Peyer's patch (tissue), 4 donors: ENCODE measurements around the gene BDKRB2.

Source experiments
- CTCF ChIP-seq, 6 experiments: fragments of 450-650 bp in 4 of 6; fragments of 200-600 bp in 2 of 6; sonication (generic) in 1 of 6; IDR thresholded peaks; one replicate each; pipeline ENCODE4 v1.5.1; 2017 to 2019; ENCODE audit warnings: antibody characterized with exemption in 6 of 6, mild to moderate bottlenecking in 3 of 6, moderate library complexity in 1 of 6
- POLR2A ChIP-seq, 2 donors: fragments of 450-650 bp; IDR thresholded peaks; one replicate each; pipeline ENCODE4 v1.5.1; 2017; ENCODE audit warnings: antibody characterized with exemption in 2 of 2, mild to moderate bottlenecking in 2 of 2, moderate library complexity in 2 of 2

- no peak for TF ChIP-seq CTCF (IDR thresholded peaks at IDR 0.05)
- no peak for TF ChIP-seq POLR2A (IDR thresholded peaks at IDR 0.05)
Measured at GRCh38 chr14:96221841-96222240, 17.2 kb downstream of the BDKRB2 start.
